Kidney glomerular epithelial cell (primary cell): ENCODE results near the gene NPHP4.

ENCODE experiments used
- DNase-seq: peaks from one replicate; lab custom pipeline; 2025; lab: John Stamatoyannopoulos, UW

NPHP4 gene

GRCh38 chr1:5949761-5950100, 42.5 kb downstream of the NPHP4 start:
- no peak for DNase-seq

GRCh38 chr1:5949085-5949760, 43.0 kb downstream of the NPHP4 start:
- DNase-seq = no peak

- DNase-seq = no peak
Measured at GRCh38 chr1:5948681-5949005, 43.6 kb downstream of the NPHP4 start.

GRCh38 chr1:5947978-5948680, 44.1 kb downstream of the NPHP4 start:
- DNase-seq = no peak

GRCh38 chr1:5947071-5947821, 45.0 kb downstream of the NPHP4 start:
- no peak for DNase-seq

- DNase-seq = no peak
Measured at GRCh38 chr1:5945445-5945844, 46.8 kb downstream of the NPHP4 start.

- DNase-seq = no peak
Measured at GRCh38 chr1:5944843-5945167, 47.4 kb downstream of the NPHP4 start.

GRCh38 chr1:5944154-5944842, 47.9 kb downstream of the NPHP4 start:
- DNase-seq = no peak

- no peak for DNase-seq
Measured at GRCh38 chr1:5943343-5944124, 48.7 kb downstream of the NPHP4 start.

GRCh38 chr1:5941671-5942070, 50.6 kb downstream of the NPHP4 start:
- no peak for DNase-seq

GRCh38 chr1:5940723-5941407, 51.4 kb downstream of the NPHP4 start:
- DNase-seq = no peak

GRCh38 chr1:5939271-5940170, 52.7 kb downstream of the NPHP4 start:
- DNase-seq = no peak

GRCh38 chr1:5938101-5938646, 54.1 kb downstream of the NPHP4 start:
- DNase-seq = peak; percentile 1

- DNase-seq = no peak
Measured at GRCh38 chr1:5937373-5937857, 54.8 kb downstream of the NPHP4 start.

GRCh38 chr1:5936621-5937372, 55.4 kb downstream of the NPHP4 start:
- no peak for DNase-seq

GRCh38 chr1:5936126-5936525, 56.1 kb downstream of the NPHP4 start:
- DNase-seq = no peak

- no peak for DNase-seq
Measured at GRCh38 chr1:5935026-5935425, 57.2 kb downstream of the NPHP4 start.

- DNase-seq = no peak
Measured at GRCh38 chr1:5934058-5934884, 58.0 kb downstream of the NPHP4 start.
